ACC112 (cell line): Measurements from ENCODE around the gene F9.

Source experiments
- H2AFZ ChIP-seq: fragments of 200-600 bp; sonication (generic); one replicate; pipeline ENCODE4 v1.6.0; 2017; ENCODE audit warnings: antibody characterized with exemption, low read length; ENCODE audit not compliant: unreplicated experiment
- H3K27ac ChIP-seq: fragments of 200-600 bp; sonication (generic); 2 replicates; pipeline ENCODE4 v1.5.1; 2014; ENCODE audit warnings: low read depth, mild to moderate bottlenecking, antibody characterized with exemption, low read length, moderate library complexity
- H3K27me3 ChIP-seq: fragments of 200-600 bp; sonication (generic); 2 replicates; pipeline ENCODE4 v1.6.1; 2014; ENCODE audit warnings: mild to moderate bottlenecking, antibody characterized with exemption, low read length, moderate library complexity, mixed read lengths; ENCODE audit not compliant: insufficient read depth
- H3K36me3 ChIP-seq: fragments of 200-600 bp; sonication (generic); 2 replicates; pipeline ENCODE4 v1.6.1; 2016; ENCODE audit warnings: mild to moderate bottlenecking, antibody characterized with exemption, low read length, moderate library complexity, mixed read lengths; ENCODE audit not compliant: insufficient read depth
- H3K4me1 ChIP-seq: fragments of 200-600 bp; sonication (generic); one replicate; pipeline ENCODE4 v1.6.1; 2016; ENCODE audit warnings: low read length, mixed read lengths; ENCODE audit not compliant: insufficient read depth, unreplicated experiment, control insufficient read depth
- H3K4me3 ChIP-seq: fragments of 200-600 bp; sonication (generic); 2 replicates; pipeline ENCODE4 v1.5.1; 2014; ENCODE audit warnings: mild to moderate bottlenecking, low read depth, low read length
- H3K79me2 ChIP-seq: fragments of 200-600 bp; sonication (generic); one replicate; pipeline ENCODE4 v1.6.0; 2016; ENCODE audit warnings: low read length; ENCODE audit not compliant: control insufficient read depth, unreplicated experiment, insufficient read depth

Gene F9

DNA sequence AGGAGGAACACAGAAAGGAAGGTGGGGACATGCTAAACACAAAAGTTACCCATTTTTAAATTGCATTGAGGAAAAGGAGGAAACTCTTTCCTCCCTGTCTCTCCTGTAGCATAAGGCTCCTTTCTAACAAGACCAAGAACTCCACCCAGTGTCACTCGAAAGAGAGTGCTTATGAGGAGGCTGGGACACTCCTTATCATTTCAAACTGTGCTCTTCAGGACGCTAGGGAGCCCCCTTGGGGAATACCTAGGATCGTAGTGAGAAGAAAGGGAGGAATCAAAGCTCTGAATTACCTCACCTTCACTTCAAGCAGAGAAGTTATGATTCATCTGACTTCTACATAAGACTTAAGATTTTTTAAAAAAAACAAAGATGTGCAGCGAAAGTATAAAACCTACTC lies 65.5 kb downstream of the F9 start:
- H3K4me3 ChIP-seq, result no peak overlapping the region
- no peaks in the 10 kb centered on the region for H3K4me1 ChIP-seq
- H3K27me3 ChIP-seq, result no peaks in the 10 kb centered on the region
- no peaks in the 10 kb centered on the region for H3K36me3 ChIP-seq
- no peak overlapping the region for H2AFZ ChIP-seq
- H3K27ac ChIP-seq, result no peak overlapping the region
- H3K79me2 ChIP-seq, result no peaks in the 10 kb centered on the region

DNA sequence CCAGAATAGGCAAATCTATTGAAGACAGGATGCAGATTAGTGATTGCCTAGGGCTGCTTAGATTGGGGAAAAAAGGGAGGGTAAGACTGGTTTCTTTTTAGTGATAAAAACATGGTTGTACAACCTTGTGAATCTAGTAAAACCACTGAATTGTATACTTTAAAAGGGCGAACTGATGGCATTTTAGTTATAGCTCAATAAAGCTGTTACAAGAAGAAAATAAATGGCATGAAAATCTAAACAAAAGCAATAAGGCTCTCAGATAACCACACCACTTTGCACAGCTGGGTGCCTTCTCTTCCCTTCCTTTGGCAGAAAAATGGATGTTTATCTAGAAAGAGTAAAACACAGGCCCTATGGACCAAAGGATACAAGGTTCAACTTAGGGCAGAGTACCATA lies 69.6 kb downstream of the F9 start:
- H2AFZ ChIP-seq, result no peak overlapping the region
- no peaks in the 10 kb centered on the region for H3K4me1 ChIP-seq
- no peak overlapping the region for H3K4me3 ChIP-seq
- H3K27me3 ChIP-seq, result no peaks in the 10 kb centered on the region
- H3K27ac ChIP-seq, result no peak overlapping the region
- H3K79me2 ChIP-seq, result no peaks in the 10 kb centered on the region
- H3K36me3 ChIP-seq, result no peaks in the 10 kb centered on the region
